Measurements from ENCODE around the gene TRPM4.

DNA sequence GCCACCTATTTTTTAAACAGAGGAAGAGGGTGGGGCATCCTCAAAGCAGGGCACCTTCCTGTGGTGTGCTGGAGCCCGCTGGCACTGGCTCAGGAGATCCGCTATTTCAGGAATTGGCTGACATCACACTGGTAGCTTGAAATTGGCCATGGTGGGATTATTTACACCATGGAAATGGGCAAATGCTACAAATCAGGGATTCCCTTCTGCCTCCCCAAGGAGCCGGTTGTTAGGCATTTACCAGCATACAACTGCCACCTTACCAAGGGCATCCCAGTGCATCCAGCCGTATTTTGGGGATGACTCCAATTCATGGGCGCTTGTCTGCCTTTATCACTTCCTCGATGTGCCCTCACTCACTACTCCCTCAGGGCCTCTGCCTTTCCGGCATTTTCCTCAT is 16.6 kb upstream of the TRPM4 start:
- TF ChIP-seq, protein P1, sequence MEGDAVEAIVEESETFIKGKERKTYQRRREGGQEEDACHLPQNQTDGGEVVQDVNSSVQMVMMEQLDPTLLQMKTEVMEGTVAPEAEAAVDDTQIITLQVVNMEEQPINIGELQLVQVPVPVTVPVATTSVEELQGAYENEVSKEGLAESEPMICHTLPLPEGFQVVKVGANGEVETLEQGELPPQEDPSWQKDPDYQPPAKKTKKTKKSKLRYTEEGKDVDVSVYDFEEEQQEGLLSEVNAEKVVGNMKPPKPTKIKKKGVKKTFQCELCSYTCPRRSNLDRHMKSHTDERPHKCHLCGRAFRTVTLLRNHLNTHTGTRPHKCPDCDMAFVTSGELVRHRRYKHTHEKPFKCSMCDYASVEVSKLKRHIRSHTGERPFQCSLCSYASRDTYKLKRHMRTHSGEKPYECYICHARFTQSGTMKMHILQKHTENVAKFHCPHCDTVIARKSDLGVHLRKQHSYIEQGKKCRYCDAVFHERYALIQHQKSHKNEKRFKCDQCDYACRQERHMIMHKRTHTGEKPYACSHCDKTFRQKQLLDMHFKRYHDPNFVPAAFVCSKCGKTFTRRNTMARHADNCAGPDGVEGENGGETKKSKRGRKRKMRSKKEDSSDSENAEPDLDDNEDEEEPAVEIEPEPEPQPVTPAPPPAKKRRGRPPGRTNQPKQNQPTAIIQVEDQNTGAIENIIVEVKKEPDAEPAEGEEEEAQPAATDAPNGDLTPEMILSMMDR (IDR thresholded peaks at IDR 0.05) = no peak
- TF ChIP-seq POLR2A (IDR thresholded peaks at IDR 0.05) = no peak

Measured in esophagus squamous epithelium (tissue), 4 donors.